GM12878 (cell line): Measurements from ENCODE around the gene ARHGEF11. TPM values are rescaled to one million over a fixed set of nuclear protein-coding genes. Genes with fewer than 3 reads are reported as not detected.

Source experiments
- ATAC-seq: fragments of 200-7000 bp; cut with Tn5 transposase; 3 replicates; pipeline ENCODE4 v1.9.1; 2020; ENCODE audit warnings: mild to moderate bottlenecking, moderate library complexity
- BruUV-seq: library from RNA; stranded (reverse); fragments of 400-500 nt; replicated peaks from 2 replicates; lab custom pipeline; 2021; lab: Mats Ljungman, UMichigan
- CTCF ChIA-PET: fragments of 300-600 bp; sonication (Branson Sonifier 250); formaldehyde crosslinking; extraction: SDS; loops from one replicate; lab custom pipeline; 2021; ENCODE audit warnings: inconsistent platforms; lab: Yijun Ruan, JAX
- POLR2A ChIA-PET: fragments of 350-600 bp; formaldehyde crosslinking; extraction: SDS; loops from one replicate; lab custom pipeline; 2021; ENCODE audit warnings: inconsistent platforms; lab: Charles Lee
- RAD21 ChIA-PET: fragments of 300-600 bp; sonication (Branson Sonifier 250); formaldehyde crosslinking; loops from one replicate; lab custom pipeline; 2023; ENCODE audit warnings: antibody characterized with exemption; ENCODE audit not compliant: unreplicated experiment; lab: Charles Lee
- SMC1A ChIA-PET: fragments of 300-600 bp; sonication (Branson Sonifier 250); formaldehyde crosslinking; loops from one replicate; lab custom pipeline; 2023; ENCODE audit not compliant: unreplicated experiment, uncharacterized antibody; lab: Charles Lee
- DNase-seq: peaks from one replicate; pipeline ENCODE4 v3.0.0-alpha.2; 2011; ENCODE audit warnings: low read depth, low spot score
- FAIRE-seq: peaks from 3 replicates; lab custom pipeline; 2011; peaks lifted over from hg19 to GRCh38; lab: Jason Lieb, UNC
- H2AFZ ChIP-seq: 2 replicates; pipeline ENCODE4 v1.6.0; 2011; ENCODE audit warnings: low read depth, low read length, control low read depth; ENCODE audit not compliant: control insufficient read depth
- H3K27ac ChIP-seq: 2 replicates; pipeline ENCODE4 v1.5.1; 2011; ENCODE audit warnings: control low read depth; ENCODE audit not compliant: control insufficient read depth, insufficient read depth
- H3K27me3 ChIP-seq, 2 experiments: replicated peaks in 1 of 2; 2 replicates each; pipeline versions ENCODE4 v1.6.0 to v1.6.1; 2011; ENCODE audit warnings: low read length in 1 of 2; ENCODE audit not compliant: control insufficient read depth in 2 of 2, insufficient read depth in 2 of 2
- H3K36me3 ChIP-seq, 2 experiments: 2 replicates each; pipeline ENCODE4 v1.5.1; 2011; ENCODE audit warnings: low read length in 1 of 2; ENCODE audit not compliant: control insufficient read depth in 2 of 2, insufficient read depth in 2 of 2
- H3K4me1 ChIP-seq: 2 replicates; pipeline ENCODE4 v1.6.1; 2011; ENCODE audit warnings: mild to moderate bottlenecking, low read length, moderate library complexity, mixed read lengths; ENCODE audit not compliant: control insufficient read depth, insufficient read depth
- H3K4me2 ChIP-seq: 2 replicates; pipeline ENCODE4 v1.6.0; 2011; ENCODE audit warnings: control low read depth; ENCODE audit not compliant: control insufficient read depth, insufficient read depth
- H3K4me3 ChIP-seq: fragments of 200-600 bp; sonication (generic); 2 replicates; pipeline ENCODE4 v1.5.1; 2016
- H3K79me2 ChIP-seq: 2 replicates; pipeline ENCODE4 v1.6.0; 2011; ENCODE audit warnings: low read length; ENCODE audit not compliant: control insufficient read depth, insufficient read depth
- H3K9ac ChIP-seq: 2 replicates; pipeline ENCODE4 v1.8.0; 2011; ENCODE audit warnings: low read length, control low read depth, mixed read lengths; ENCODE audit not compliant: control insufficient read depth, insufficient read depth
- H3K9me3 ChIP-seq: replicated peaks from 3 replicates; pipeline ENCODE4 v1.5.1; 2011; ENCODE audit warnings: mild to moderate bottlenecking, low read length; ENCODE audit not compliant: control insufficient read depth, insufficient read depth
- H4K20me1 ChIP-seq: 2 replicates; pipeline ENCODE4 v1.6.0; 2011; ENCODE audit not compliant: control insufficient read depth, insufficient read depth
- CBFB ChIP-seq: IDR thresholded peaks from 2 replicates; pipeline ENCODE4 v1.6.1; 2016; ENCODE audit warnings: antibody characterized with exemption, low read depth
- CEBPB ChIP-seq, 2 experiments: fragments of 150-350 bp in 1 of 2; IDR thresholded peaks; 2 replicates each; pipeline ENCODE4 v1.6.1; 2012 to 2014; ENCODE audit warnings: low read depth in 2 of 2, low read length in 2 of 2, borderline replicate concordance in 1 of 2, inconsistent platforms in 1 of 2
- CHD4 ChIP-seq: fragments of 200-600 bp; sonication (generic); IDR thresholded peaks from 2 replicates; pipeline ENCODE4 v1.6.1; 2016; ENCODE audit warnings: mild to moderate bottlenecking
- CREB1 ChIP-seq: IDR thresholded peaks from 2 replicates; pipeline ENCODE4 v1.6.1; 2012; ENCODE audit warnings: low read depth, mild to moderate bottlenecking, inconsistent platforms
- CREM ChIP-seq: IDR thresholded peaks from 2 replicates; pipeline ENCODE4 v1.6.1; 2014; ENCODE audit warnings: antibody characterized with exemption, low read depth
- E2F8 ChIP-seq: fragments of 450-650 bp; IDR thresholded peaks from 2 replicates; pipeline ENCODE4 v1.6.1; 2018; ENCODE audit warnings: mild to moderate bottlenecking, low read depth, moderate library complexity; ENCODE audit not compliant: partially characterized antibody
- ETV6 ChIP-seq, 2 experiments: fragments of 450-650 bp in 1 of 2; IDR thresholded peaks in 1 of 2; conservative IDR thresholded peaks in 1 of 2; 2 replicates each; pipeline ENCODE4 v1.6.1; 2014; ENCODE audit warnings: antibody characterized with exemption in 1 of 2, borderline replicate concordance in 1 of 2, low read depth in 1 of 2, mild to moderate bottlenecking in 1 of 2, moderate library complexity in 1 of 2
- HSF1 ChIP-seq: fragments of 150-350 bp; IDR thresholded peaks from 2 replicates; pipeline ENCODE4 v1.6.1; 2014; ENCODE audit warnings: mild to moderate bottlenecking, low read depth, low read length
- IKZF2 ChIP-seq, 2 experiments: fragments of 450-650 bp; IDR thresholded peaks; 2 replicates each; pipeline ENCODE4 v1.6.1; 2017; ENCODE audit warnings: mild to moderate bottlenecking in 2 of 2, moderate library complexity in 2 of 2
- MEF2A ChIP-seq: IDR thresholded peaks from 2 replicates; pipeline ENCODE4 v1.6.1; 2011; ENCODE audit warnings: low read depth, mild to moderate bottlenecking, low read length, moderate library complexity; ENCODE audit not compliant: insufficient read depth
- NKRF ChIP-seq: fragments of 450-650 bp; conservative IDR thresholded peaks from 2 replicates; pipeline ENCODE4 v1.6.1; 2017; ENCODE audit warnings: mild to moderate bottlenecking, moderate library complexity
- SMC3 ChIP-seq: IDR thresholded peaks from 2 replicates; pipeline ENCODE4 v1.6.1; 2011; ENCODE audit warnings: low read length, improper control_type of control experiment, borderline replicate concordance
- SREBF1 ChIP-seq: IDR thresholded peaks from 2 replicates; pipeline ENCODE4 v1.6.1; 2012; ENCODE audit warnings: mild to moderate bottlenecking, low read length
- STAT1 ChIP-seq: fragments of 450-650 bp; conservative IDR thresholded peaks from 2 replicates; pipeline ENCODE4 v1.6.1; 2014; ENCODE audit warnings: antibody characterized with exemption, mild to moderate bottlenecking
- SUZ12 ChIP-seq: fragments of 200-600 bp; sonication (generic); IDR thresholded peaks from one replicate; pipeline ENCODE4 v1.6.1; 2018; ENCODE audit warnings: antibody characterized with exemption, mild to moderate bottlenecking; ENCODE audit not compliant: unreplicated experiment
- ZBED1 ChIP-seq: IDR thresholded peaks from 2 replicates; pipeline ENCODE4 v1.6.1; 2016; ENCODE audit warnings: borderline replicate concordance
- ZSCAN29 ChIP-seq: fragments of 450-650 bp; IDR thresholded peaks from 2 replicates; pipeline ENCODE4 v1.6.1; 2017; ENCODE audit warnings: mild to moderate bottlenecking, moderate library complexity
- WGBS: methylation state at CpG from one replicate; pipeline ENCODE4 v1.1.6; 2016; ENCODE audit warnings: low lambda C conversion rate; ENCODE audit not compliant: insufficient replicate concordance, insufficient coverage; ENCODE audit errors: missing lambda C conversion rate; 5-methylcytosine and 5-hydroxymethylcytosine counted together
- in situ Hi-C: fragments of 300-500 bp; cut with MboI; formaldehyde crosslinking; loops from 9 replicates; pipeline ENCODE4 v1.14.3; 2018; ENCODE audit warnings: mixed read lengths
- intact Hi-C: fragments of 100-400 bp; cut with micrococcal nuclease; formaldehyde crosslinking; loops from one replicate; pipeline ENCODE4 v1.14.2; 2022; ENCODE audit not compliant: unreplicated experiment
- polyA plus RNA-seq, 11 experiments: library from polyadenylated mRNA; depleted of rRNA in 4 of 11; unstranded in 6 of 11; stranded (reverse) in 5 of 11; fragments of >200 nt; fragmentation: Nextera tagmentation in 4 of 11; fragmentation: Illumina TruSeq in 1 of 11; extraction: Ambion mirVana in 4 of 11; extraction: Trizol in 1 of 11; gene quantifications; 1 replicate in 1 of 11; 2 replicates in 10 of 11; pipeline versions ENCODE4 v1.2.1 to v1.2.3, GENCODE V29; 2011 to 2016; ENCODE audit warnings: inconsistent platforms in 2 of 11, missing spikeins in 2 of 11, low read depth in 1 of 11
- total RNA-seq, 4 experiments: library from RNA; depleted of rRNA in 3 of 4; stranded (reverse); fragments of >200 nt in 3 of 4; fragmentation: Illumina TruSeq in 1 of 4; extraction: Trizol in 1 of 4; gene quantifications; 2 replicates each; pipeline versions ENCODE4 v1.2.1 to v1.2.3, GENCODE V29; 2013 to 2021

ARHGEF11 gene
- total and polyA plus RNA-seq, 10 of the 15 experiments (the other 5 are each of a cell fraction or from before 2014, with no cell fraction given), result 0.05 to 12.7 (median 1.8) TPM

GRCh38 chr1:157086299-157086698 is 40.8 kb upstream of the ARHGEF11 start:
- H3K27ac ChIP-seq, result no peak overlapping the region
- H3K4me3 ChIP-seq, result no peak overlapping the region
- ChIA-PET SMC1A (interaction anchor here (0.7 to 10.1 kb wide), 3 partner anchors 66 to 75 kb away, joined by 3 to 383 read pairs (median 3); no protein-coding TSS in a partner anchor), POLR2A (interaction anchor here (0.5 kb wide), 1 partner anchor 73 kb away, joined by 3 read pairs; no protein-coding TSS in a partner anchor), CTCF (interaction anchor here (3.7 to 14.4 kb wide), 3 partner anchors 13 to 68 kb away, joined by 17 to 715 read pairs (median 60); no protein-coding TSS in a partner anchor), RAD21 (interaction anchor here (0.8 to 6.1 kb wide), 2 partner anchors 12 to 66 kb away, joined by 3 to 442 read pairs; no protein-coding TSS in a partner anchor)
- in situ Hi-C loops, result no loop called here
- no peak for DNase-seq
- ATAC-seq, result no peak
- no peak overlapping the region for H2AFZ ChIP-seq
- no peak overlapping the region for H3K9ac ChIP-seq
- no peaks in the 10 kb centered on the region for H3K9me3 ChIP-seq
- no peaks in the 10 kb centered on the region for H4K20me1 ChIP-seq
- H3K36me3 ChIP-seq, result no peaks in the 10 kb centered on the region
- no peaks in the 10 kb centered on the region for H3K4me1 ChIP-seq
- H3K4me2 ChIP-seq, result no peak overlapping the region
- no TSS peak for BruUV-seq
- FAIRE-seq, result no peak
- H3K27me3 ChIP-seq, result no peaks in the 10 kb centered on the region; a peak in 1 of 4 replicates
- intact Hi-C loops, result no loop called here
- WGBS, result 48% methylated on average over 6 of the region's 6 CpGs
- no peaks in the 10 kb centered on the region for H3K79me2 ChIP-seq
- TF ChIP-seq SREBF1 (no peak), HSF1 (no peak), ZSCAN29 (no peak), CREM (no peak), E2F8 (no peak), SMC3 (no peak), SUZ12 (no peak), STAT1 (no peak), NKRF (no peak), CBFB (no peak), CHD4 (no peak), CREB1 (no peak), ZBED1 (no peak), MEF2A (no peak), IKZF2 (IDR thresholded peaks at IDR 0.05) (no peak), CEBPB (IDR thresholded peaks at IDR 0.05; ENCODE audit: borderline replicate concordance in 1 of 2, low read depth in 2 of 2, low read length in 2 of 2) (no peak), ETV6 (conservative IDR thresholded peaks at IDR 0.05 in 1 of 2, IDR thresholded peaks at IDR 0.05 in 1 of 2; ENCODE audit: borderline replicate concordance in 1 of 2, low read depth in 1 of 2) (no peak)
